NCI-H524 (cell line): ENCODE results near the gene EEFSEC.

Experiments used
- DNase-seq, 2 experiments: peaks; one replicate each; lab custom pipeline; 2025; lab: John Stamatoyannopoulos, UW

Gene EEFSEC

DNA sequence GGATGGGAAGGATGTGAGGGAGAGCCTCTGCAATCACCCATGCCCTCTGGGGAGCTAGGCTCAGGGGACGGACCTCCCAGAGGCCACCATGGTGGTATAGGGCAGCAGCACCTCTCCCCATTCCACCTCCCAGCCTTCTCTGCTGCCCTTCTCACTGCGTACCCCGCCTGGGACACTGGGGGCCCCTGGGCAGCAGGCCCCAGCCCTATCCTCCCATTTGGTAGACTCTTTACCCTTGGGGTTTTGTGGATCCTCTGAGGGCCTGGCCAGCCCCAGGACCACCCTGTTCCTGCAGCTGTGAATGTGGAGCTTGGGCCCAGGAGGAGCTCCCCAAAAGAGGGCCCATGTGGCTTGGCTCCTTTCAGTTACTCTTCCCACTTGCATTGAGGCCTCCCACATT lies 181.5 kb downstream of the EEFSEC start:
- no peak for DNase-seq

DNA sequence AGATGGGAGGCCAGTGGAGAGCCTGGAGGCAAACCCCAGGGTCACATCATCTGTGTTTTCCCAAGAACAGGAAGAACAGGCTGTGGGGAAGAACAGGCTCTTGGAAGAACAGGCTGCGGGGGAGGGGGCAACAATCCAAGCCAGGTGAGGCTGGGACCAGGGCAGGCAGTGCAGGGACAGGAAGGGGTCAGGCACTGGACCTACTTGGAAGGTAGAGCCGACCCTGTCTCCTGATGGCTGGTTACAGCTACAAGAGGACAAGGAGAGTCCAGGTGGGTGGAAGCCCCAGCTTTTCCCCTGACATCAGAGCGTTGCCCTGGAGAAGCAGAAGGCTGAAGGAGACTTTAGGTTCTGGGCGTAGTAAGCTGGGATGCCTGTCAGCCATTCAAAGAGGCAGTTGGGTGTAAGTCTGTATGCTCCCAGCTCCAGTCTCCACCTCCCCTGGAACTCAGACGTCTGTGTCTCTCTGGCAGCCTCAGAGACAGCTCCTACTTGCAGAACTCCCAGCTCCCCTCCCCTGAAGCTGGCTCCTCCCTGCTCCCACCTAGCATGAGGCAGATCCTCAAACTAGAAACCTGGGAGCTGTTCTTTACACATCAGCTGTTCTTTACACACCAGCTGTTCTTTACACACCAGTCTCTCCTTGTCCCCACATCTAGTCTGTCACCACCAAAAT lies 182.5 kb downstream of the EEFSEC start:
- DNase-seq, result no peak

DNA sequence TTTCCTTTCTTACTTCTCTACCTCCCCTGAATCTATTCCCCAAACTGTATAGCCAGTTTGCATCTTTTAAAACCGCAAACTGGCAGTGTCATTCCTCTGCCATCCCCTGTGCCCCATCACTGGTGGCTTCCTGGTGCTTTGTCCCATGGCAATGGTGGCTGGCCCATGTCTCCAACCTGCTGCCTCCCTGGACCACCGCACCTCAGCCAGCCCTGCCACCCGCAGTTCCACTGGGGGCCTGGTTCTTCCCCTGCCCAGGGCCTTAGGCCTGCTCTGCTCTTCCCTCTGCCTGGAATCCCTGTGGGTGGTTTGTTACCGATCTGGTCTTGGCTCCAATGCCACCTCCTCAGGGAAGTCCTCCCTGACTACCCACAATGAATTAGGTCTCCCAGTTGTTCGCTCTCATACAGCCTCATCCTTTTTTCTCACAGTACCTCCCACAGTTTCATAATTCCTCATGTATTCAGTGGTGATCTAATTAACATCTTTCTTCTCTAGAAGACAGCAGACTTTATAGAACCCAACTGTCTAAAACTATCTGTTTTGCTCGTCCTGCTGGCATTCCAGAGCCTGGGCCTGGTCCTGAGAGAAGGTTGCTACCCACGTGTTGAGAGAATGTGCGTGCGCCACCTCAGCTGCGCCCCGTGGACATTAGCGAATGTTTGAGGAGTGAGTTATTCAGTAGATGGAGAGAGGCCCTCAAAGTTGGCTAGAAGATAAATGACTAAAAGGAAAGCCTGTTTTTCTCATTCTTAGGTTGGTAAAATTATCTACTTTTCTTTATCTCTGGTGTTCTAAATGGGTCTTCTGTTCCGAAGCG lies 183.3 kb downstream of the EEFSEC start:
- no peak for DNase-seq

DNA sequence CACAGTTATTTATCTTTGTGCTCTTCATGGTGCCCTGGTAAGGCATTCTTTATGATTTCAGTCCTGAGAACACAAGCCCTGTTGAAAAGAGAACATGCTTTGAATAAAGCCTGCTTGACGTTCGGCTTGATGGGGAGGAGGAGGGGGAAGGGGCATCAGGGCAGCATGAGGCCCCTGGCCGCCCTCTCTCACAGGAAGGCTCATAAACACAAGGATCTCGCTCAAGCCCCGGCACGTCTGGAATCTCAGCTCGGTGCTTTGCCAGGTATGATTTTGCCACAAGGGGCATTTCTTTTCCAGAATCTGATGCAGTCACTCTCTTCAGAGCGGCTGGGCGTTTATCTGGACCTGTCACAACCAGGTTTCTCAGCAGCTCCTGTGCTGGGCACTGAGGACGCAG lies 184.0 kb downstream of the EEFSEC start:
- no peak for DNase-seq

DNA sequence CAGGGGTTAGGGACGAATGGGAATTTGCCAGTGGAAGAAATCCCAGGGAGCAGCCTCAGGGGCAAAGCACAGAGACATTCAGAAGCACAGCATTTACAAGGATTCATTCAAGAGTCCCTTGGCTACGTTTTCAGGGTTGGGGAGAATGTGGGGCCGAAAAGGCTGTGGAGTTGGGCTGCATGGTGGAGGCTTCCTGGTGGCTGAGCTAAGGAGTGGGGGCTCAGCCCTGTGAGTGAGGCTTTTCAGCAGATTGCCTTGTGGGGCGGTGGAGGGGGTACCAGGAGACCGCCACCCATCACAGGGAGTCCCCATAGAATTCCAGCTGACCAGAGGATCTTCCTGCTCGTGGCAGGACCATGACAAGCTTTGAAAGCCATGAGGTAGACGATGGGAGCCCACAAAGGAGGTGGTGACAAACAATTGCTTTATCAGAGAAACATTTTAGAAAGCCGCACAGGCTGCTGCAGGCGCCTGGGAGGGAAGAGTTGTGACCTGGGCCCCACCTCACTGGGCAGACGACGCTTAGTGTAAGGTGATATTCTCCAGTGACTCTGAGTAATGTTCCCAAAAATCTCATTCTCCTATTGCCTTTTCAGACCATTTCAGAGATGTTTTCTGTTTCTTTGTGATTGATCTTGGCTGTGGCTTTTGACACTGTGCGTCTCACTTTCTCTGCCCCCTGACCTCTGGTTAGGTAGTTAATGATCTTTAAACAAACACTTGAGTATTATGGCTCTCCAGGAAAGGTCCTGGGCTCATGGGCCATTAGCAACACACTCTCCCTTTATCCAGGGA lies 185.5 kb downstream of the EEFSEC start:
- DNase-seq, result no peak

DNA sequence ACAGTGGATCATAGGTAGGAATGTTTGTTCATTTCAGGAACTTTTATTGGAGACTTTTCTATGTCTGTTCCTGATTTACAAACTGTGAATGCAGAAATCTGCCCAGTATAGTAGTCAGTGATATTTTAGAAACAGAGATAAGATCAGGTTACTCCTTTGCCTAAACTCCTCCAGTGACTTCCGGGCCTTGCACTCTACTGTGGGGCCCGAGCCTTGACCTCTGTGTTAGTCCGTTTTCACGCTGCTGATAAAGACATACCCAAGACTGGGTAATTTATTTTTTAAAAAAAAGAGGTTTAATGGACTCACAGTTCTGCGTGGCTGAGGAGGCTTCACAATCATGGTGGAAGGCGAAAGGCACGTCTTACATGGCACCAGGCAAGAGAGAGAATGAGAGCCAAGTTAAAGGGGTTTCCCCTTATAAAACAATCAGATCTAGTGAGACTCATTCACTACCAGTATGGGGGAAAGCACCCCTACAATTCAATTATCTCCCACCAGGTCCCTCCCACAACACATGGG lies 186.3 kb downstream of the EEFSEC start:
- no peak for DNase-seq

DNA sequence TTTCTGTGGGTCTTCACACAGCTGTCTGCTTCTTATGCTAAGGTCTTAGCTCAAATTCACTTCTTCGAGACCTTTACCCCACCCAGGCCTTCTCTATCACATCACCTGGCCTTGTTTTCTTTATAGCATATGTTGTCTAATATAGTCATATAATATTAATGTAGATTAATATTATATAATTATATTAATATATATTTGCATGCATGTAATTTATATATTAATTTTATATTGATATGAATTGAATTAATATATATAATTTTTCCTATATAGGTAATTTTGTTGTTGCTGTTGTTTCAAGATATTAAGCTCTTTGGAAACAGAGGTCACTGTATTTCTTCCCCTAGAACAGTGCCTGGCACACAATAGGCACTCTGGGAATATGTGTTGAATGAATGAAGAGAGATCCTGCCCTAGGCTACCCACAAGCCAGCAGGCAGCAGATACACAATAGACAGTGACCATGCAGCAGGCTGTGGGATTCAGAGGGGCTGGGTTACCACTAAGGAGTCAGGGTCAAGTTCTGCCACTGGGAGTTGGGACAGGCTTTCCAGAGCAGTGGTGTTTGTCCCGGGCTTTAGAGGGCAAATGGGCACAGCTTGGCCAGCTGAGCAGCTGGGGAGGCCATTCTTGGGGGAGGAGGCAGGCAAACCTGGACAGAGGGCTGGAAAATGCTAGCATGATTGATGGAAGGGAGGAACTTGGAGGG lies 187.1 kb downstream of the EEFSEC start:
- DNase-seq, result no peak

DNA sequence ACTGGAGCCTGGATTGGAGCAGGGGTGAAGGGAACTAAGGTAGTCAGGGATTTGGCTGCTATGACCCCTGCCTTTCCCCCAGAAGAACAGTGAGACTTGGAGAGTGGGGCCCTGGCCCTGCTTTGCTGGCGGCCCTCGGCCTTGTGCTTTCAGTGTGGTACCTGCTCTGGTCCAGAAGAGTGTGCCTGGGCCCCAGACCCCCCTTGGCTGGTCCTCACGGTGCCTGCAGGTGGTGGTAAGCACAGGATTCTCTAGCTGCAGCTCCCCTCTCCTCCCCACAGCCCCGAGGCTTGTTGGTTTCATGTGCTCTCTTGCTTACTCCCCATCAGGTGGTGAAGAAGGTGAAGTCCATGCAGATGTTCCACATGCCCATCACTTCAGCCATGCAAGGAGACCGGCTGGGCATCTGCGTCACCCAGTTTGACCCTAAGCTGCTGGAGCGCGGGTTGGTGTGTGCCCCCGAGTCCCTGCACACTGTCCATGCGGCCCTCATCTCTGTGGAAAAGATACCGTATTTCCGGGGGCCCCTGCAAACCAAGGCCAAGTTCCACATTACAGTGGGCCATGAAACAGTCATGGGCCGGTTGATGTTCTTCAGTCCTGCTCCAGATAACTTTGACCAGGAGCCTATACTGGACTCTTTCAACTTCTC lies 187.7 kb downstream of the EEFSEC start:
- no peak for DNase-seq

DNA sequence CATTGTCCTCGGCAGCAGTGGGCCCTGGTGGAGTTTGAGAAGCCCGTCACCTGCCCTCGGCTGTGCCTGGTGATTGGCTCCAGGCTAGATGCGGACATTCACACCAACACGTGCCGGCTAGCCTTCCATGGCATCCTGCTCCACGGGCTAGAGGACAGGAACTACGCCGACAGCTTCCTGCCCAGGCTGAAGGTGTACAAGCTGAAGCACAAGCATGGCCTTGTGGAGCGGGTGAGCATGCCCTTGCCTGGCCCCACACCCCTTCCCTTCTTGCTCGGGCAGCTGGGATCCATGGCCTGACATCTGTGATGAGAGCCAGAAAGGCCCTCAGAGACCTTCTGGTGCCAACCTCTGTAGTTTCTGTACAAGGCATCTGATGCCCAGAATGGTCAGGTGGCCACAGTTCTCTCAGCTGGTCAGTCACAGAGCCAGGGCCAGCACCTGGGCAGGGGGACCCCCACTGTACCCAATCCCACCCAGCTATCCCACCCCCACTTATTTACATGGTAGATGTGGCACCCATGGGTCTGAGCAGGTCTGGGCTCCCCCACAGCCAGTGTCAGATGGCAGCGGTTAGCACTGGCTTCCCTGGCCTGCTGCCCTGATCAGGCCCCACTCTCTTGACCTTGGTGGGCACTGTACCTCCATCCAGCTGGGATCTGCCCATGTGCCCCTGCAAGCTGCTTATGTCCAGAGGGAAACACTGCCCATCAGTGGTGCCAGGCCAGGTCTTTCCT lies 188.5 kb downstream of the EEFSEC start:
- DNase-seq, result no peak

DNA sequence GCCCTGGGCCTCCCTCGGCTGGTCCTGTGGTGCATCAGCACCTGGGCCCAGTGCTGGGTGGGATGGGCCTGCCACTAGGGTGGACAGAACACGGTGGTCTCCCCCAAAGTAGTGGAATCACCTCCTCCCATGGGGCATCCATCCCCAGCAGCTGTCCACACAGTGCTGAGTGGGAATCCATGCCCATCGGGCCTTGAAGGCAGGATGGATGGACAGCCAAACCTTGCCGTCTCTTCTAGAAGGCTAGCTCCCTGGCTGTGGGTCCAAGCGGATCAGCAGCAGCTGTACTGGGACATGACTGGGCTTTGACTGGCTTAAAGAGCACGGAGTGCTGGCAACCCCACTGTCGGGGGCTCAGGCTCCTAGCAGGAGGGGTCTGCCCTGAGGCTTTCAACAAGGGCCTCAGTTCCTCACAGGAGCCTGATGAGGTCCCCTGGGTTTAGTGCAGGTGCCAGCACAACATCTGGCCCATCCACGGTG lies 189.5 kb downstream of the EEFSEC start:
- no peak for DNase-seq

DNA sequence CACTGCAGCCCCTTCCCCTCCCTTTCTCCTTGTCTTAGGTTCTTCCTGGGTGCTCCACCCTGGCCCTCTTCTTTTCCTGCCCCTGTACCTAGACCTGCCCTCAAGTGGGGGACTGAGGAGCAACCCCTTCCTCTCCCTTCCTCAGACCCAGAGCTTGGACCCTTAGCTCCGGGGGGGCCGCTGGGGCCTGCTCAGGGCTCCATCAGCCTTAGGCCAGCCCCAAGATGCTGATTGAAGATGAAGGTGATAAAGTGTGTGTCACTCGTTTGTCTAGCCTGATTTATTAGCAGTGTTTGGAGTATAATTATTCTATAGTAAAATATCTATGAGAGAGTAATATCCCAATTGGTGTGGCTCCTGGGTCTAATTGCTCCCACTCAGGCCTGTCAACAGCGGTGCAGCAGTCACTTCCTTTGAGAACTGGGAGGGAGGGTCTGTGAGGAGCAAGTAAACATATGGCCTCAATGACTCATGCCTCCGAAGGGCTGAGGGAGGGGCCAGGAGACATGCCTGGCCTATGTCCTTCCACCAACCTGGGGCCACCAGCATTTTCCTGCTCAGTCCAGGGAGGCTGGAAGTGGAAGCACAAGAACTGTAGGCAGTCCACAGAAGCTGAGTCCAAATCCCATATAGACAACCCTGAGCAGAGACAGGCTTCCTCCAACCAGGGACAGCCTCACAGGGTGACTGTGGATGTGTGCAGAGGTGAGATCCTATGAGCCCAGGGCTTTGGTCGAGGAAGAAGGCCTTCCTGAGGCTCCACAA lies 190.2 kb downstream of the EEFSEC start:
- DNase-seq, result peak in 1 of 2 experiments; percentile 76

DNA sequence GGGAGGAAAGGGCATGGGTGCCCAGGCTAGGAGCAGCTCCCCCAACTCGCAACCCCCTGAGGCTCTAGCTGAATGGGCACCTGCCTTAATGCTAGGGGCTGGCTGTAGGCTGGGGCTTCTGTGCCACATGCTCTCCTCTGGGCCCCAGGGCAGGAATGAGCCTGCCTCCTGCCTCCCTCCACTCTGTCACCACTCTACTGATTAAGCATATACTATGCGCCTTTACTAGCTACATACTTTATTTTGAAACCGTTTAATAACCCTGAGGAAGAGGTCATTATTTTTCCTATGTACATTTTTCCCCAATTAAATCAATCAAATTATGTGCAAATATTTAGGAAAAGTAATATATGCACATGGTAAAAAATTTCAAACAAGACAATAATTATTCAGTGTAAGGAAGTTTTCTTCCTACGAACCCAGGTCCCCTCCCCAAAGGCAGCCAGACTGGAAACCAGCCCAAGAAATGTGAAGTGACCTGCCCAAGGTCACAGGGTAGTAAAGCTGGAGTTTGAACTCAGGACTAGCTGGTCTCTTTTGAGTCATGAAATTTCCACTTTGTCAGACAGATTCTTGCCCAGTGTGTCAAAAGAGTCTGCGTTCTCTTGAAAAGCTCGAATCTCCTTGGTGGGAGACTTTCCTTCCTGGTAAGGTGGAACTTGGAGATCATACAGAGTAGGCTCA lies 190.9 kb downstream of the EEFSEC start:
- DNase-seq, result no peak

DNA sequence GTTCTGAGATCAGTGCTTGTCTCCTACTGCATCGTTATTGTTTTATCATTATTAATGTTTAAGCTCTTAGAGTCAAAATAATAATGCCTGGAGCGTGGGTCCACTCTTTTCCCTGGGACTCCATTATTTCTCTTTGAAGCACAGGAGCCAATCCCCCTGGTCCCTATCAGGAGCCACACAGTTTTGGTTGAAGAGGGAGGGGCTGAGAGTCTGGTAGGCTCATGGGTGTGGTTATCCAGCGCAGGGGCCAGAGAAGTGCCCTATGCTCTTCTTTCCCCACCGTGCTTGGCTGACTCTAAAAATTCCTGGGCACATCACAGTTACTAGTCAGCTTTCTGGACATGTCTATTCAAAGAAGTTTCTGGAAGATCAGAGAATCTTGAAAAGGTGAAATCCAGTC lies 191.9 kb downstream of the EEFSEC start:
- no peak for DNase-seq

DNA sequence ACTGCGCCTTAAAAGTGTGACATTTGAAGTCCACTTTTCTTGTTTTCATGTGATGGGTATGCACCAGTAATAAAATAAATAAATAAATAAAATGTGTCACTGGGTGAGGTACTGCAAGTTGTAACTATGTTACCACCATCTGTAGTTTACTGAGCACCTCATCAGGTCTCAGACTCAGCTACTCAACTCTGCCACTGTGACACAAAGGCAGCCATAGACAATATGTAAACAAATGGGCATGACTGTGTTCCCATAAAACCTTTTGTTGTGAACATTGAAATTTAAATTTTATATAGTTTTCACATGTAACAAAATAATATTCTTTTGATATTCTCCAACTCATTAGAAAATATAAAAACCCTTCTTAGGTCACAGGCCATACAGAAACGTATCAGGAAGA lies 193.3 kb downstream of the EEFSEC start:
- no peak for DNase-seq

DNA sequence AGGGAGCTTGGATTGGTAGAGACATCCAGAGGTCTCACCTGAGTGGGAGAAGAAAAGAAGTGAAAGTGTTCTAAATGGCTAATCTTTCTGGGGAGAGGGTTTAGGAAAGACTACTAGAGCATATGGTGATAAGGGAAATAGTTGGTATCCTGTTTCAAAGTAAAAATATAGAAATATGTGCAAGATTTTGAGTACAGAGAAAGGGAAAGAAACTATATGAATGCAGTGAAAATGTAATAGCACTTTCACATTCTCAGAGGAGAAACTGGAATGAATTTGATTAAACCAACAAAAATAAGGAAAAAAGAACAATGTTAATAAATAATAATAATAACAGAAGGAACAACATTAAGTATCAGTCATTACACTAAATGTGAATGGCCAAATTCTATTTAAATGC lies 194.0 kb downstream of the EEFSEC start:
- DNase-seq, result no peak

DNA sequence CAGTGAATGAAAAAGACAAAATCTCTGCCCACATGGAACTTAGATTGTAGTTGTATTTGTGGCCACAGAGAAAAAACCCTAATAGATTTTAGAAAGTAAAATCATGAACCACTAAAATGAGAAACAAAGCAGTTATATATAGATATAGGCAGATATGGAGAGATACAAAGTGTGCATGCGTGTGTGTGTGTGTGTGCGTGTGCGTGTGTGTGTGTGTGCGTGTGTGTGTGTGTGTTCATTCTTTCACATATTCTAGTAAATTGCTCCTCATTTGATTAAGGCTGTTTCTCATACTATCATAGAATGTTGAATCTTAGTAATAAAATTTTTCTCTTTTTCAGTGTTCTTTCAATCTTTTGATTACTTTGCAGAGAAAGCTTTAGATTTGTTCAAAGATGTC lies 194.8 kb downstream of the EEFSEC start:
- DNase-seq, result no peak

DNA sequence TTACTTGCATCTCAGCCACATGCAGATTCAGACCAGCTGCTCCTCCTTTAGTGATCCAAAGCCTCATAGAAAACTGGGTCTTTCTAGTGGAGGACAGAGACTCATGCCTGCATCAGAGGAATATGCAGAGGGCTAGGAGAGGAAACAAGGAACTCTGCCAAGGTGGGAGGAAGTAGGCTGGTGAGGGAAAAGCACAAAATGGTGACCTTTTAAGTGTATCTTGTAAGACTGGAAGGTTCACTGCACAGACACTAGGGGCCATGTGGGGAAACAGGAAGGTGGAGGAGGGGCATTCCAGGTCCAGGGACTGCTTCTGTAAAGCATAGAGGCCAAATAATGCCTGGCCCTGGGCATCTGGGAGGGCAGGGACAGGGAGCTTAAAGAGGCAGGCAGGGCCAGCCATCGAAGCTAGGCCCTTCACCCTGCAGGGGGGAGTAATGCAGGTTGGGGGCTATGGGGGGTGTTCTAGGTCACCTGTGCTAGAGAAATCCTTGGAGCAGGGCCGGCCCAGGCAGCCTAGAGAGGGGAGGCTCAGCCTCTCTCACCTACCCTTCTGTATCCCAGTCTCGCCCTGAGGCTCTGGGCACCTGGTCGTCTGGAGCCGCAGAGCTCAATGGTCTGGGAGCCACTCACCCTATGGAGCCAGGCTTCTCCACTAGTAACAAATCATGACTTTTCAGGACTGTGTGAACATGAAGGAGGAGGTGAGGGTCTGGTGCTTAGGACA lies 195.7 kb downstream of the EEFSEC start:
- DNase-seq, result peak in 1 of 2 experiments; percentile 14

DNA sequence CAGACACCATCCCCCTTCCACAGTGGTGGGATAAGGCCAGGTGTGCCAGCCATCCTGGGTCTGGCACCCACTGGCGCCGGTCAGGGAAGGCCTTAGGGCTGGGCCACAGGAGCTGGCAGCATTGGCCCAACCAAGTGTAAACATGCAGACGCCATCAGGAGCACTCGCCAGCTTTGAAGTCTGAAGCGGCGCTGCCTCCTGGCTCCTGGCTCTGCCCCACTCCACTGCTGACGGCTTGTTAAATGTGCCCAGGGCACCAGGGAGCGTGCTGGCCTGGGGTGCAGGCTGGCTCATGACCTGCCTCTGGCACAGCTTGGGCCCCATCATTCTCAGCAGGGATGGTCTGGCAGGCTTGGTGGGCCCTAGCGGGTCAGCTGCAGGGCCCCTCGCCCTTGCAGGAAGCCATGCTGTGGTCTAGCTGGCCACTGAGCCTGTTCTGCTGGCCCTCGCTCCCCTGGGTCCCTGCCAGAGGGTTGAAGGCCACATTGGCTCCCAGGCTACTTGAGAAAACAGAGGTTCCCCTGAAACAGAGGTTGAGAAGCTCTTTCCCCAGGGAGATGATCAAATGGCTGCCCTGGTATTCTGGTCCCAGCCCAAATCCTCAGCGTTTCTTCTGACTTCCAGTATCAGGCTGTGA lies 196.8 kb downstream of the EEFSEC start:
- no peak for DNase-seq
